Activated T-helper 17 cell treated with anti-CD3 and anti-CD28 coated beads, Interleukin-2, amount 50 U/mL, for 72 hours (primary cell): ENCODE measurements around the gene PRIMA1. TPM values are rescaled to one million over a fixed set of nuclear protein-coding genes. Genes with fewer than 3 reads are reported as not detected.

Source experiments
- ATAC-seq: fragments of 150-1000 bp; cut with Tn5 transposase; replicated peaks from 2 replicates; pipeline ENCODE4 v1.10.0; 2021; ENCODE audit warnings: mild to moderate bottlenecking, moderate library complexity
- H3K27ac Mint-ChIP-seq: one replicate; pipeline ENCODE4 v1.8.0; 2022; ENCODE audit warnings: mixed read lengths
- H3K27me3 Mint-ChIP-seq: one replicate; pipeline ENCODE4 v1.8.0; 2022; ENCODE audit warnings: mixed read lengths
- H3K36me3 Mint-ChIP-seq: one replicate; pipeline ENCODE4 v1.8.0; 2022; ENCODE audit warnings: low read depth, mild to moderate bottlenecking, mixed read lengths
- H3K4me1 Mint-ChIP-seq: one replicate; pipeline ENCODE4 v1.8.0; 2022; ENCODE audit warnings: mixed read lengths
- H3K4me3 Mint-ChIP-seq: one replicate; pipeline ENCODE4 v1.8.0; 2022; ENCODE audit warnings: mild to moderate bottlenecking, mixed read lengths
- H3K9me3 Mint-ChIP-seq: one replicate; pipeline ENCODE4 v1.8.0; 2022; ENCODE audit warnings: mixed read lengths
- total RNA-seq, 2 donors: library from RNA; stranded (reverse); gene quantifications; one replicate each; pipeline ENCODE4 v1.2.3, GENCODE V29; 2022

PRIMA1 gene
- total RNA-seq, 2 donors from 2014 or later: not detected

GRCh38 chr14:93737634-93738033, 50.7 kb downstream of the PRIMA1 start:
- no peak for ATAC-seq
- H3K36me3 Mint-ChIP-seq: no peaks in the 10 kb centered on the region
- peaks cover 9% of the 10 kb centered on the region for H3K27me3 Mint-ChIP-seq
- H3K9me3 Mint-ChIP-seq: no peaks in the 10 kb centered on the region
- no peak overlapping the region for H3K27ac Mint-ChIP-seq
- H3K4me1 Mint-ChIP-seq: no peaks in the 10 kb centered on the region
- no peak overlapping the region for H3K4me3 Mint-ChIP-seq

GRCh38 chr14:93736378-93737014, 51.8 kb downstream of the PRIMA1 start:
- Mint-ChIP-seq H3K36me3 (no peaks in the 10 kb centered on the region), H3K4me1 (no peaks in the 10 kb centered on the region), H3K4me3 (no peak overlapping the region), H3K27me3 (peaks cover 9% of the 10 kb centered on the region), H3K9me3 (no peaks in the 10 kb centered on the region), H3K27ac (no peak overlapping the region)
- ATAC-seq: no peak

GRCh38 chr14:93735206-93735605, 53.1 kb downstream of the PRIMA1 start:
- Mint-ChIP-seq H3K4me3 (no peak overlapping the region), H3K9me3 (no peaks in the 10 kb centered on the region), H3K27ac (no peak overlapping the region), H3K4me1 (no peaks in the 10 kb centered on the region), H3K36me3 (no peaks in the 10 kb centered on the region), H3K27me3 (peaks cover 9% of the 10 kb centered on the region)
- ATAC-seq: no peak

GRCh38 chr14:93734086-93734822, 54.0 kb downstream of the PRIMA1 start:
- no peaks in the 10 kb centered on the region for H3K4me1 Mint-ChIP-seq
- ATAC-seq: no peak
- no peaks in the 10 kb centered on the region for H3K9me3 Mint-ChIP-seq
- peaks cover 9% of the 10 kb centered on the region for H3K27me3 Mint-ChIP-seq
- H3K27ac Mint-ChIP-seq: no peak overlapping the region
- no peak overlapping the region for H3K4me3 Mint-ChIP-seq
- H3K36me3 Mint-ChIP-seq: no peaks in the 10 kb centered on the region

GRCh38 chr14:93733631-93734030, 54.7 kb downstream of the PRIMA1 start:
- ATAC-seq: no peak
- H3K4me3 Mint-ChIP-seq: no peak overlapping the region
- H3K27me3 Mint-ChIP-seq: peaks cover 8% of the 10 kb centered on the region
- no peak overlapping the region for H3K27ac Mint-ChIP-seq
- no peaks in the 10 kb centered on the region for H3K4me1 Mint-ChIP-seq
- no peaks in the 10 kb centered on the region for H3K36me3 Mint-ChIP-seq
- no peaks in the 10 kb centered on the region for H3K9me3 Mint-ChIP-seq

- ATAC-seq: no peak
- H3K4me3 Mint-ChIP-seq: no peak overlapping the region
- H3K9me3 Mint-ChIP-seq: no peaks in the 10 kb centered on the region
- H3K4me1 Mint-ChIP-seq: no peaks in the 10 kb centered on the region
- peaks cover 4% of the 10 kb centered on the region for H3K27me3 Mint-ChIP-seq
- no peak overlapping the region for H3K27ac Mint-ChIP-seq
- H3K36me3 Mint-ChIP-seq: no peaks in the 10 kb centered on the region
These were observed 55.1 kb downstream of the PRIMA1 start for GRCh38 chr14:93733231-93733630.

GRCh38 chr14:93732524-93732923, 55.8 kb downstream of the PRIMA1 start:
- Mint-ChIP-seq H3K27me3 (no peaks in the 10 kb centered on the region), H3K4me1 (no peaks in the 10 kb centered on the region), H3K9me3 (no peaks in the 10 kb centered on the region), H3K4me3 (no peak overlapping the region), H3K27ac (no peak overlapping the region), H3K36me3 (no peaks in the 10 kb centered on the region)
- no peak for ATAC-seq

GRCh38 chr14:93731753-93732152, 56.5 kb downstream of the PRIMA1 start:
- Mint-ChIP-seq H3K36me3 (no peaks in the 10 kb centered on the region), H3K4me1 (no peaks in the 10 kb centered on the region), H3K4me3 (no peak overlapping the region), H3K9me3 (no peaks in the 10 kb centered on the region), H3K27ac (no peak overlapping the region), H3K27me3 (no peaks in the 10 kb centered on the region)
- ATAC-seq: no peak

GRCh38 chr14:93729993-93730392, 58.3 kb downstream of the PRIMA1 start:
- H3K9me3 Mint-ChIP-seq: no peaks in the 10 kb centered on the region
- no peak for ATAC-seq
- H3K27me3 Mint-ChIP-seq: no peaks in the 10 kb centered on the region
- H3K27ac Mint-ChIP-seq: no peak overlapping the region
- no peak overlapping the region for H3K4me3 Mint-ChIP-seq
- H3K36me3 Mint-ChIP-seq: no peaks in the 10 kb centered on the region
- no peaks in the 10 kb centered on the region for H3K4me1 Mint-ChIP-seq

- Mint-ChIP-seq H3K9me3 (no peaks in the 10 kb centered on the region), H3K4me1 (no peaks in the 10 kb centered on the region), H3K27me3 (no peaks in the 10 kb centered on the region), H3K4me3 (no peak overlapping the region), H3K36me3 (no peaks in the 10 kb centered on the region), H3K27ac (no peak overlapping the region)
- ATAC-seq: no peak
These were observed 59.7 kb downstream of the PRIMA1 start for GRCh38 chr14:93728651-93729016.

GRCh38 chr14:93727917-93728650, 60.2 kb downstream of the PRIMA1 start:
- no peak for ATAC-seq
- Mint-ChIP-seq H3K9me3 (no peaks in the 10 kb centered on the region), H3K4me1 (no peaks in the 10 kb centered on the region), H3K27me3 (no peaks in the 10 kb centered on the region), H3K36me3 (no peaks in the 10 kb centered on the region), H3K4me3 (no peak overlapping the region), H3K27ac (no peak overlapping the region)

GRCh38 chr14:93727039-93727740, 61.1 kb downstream of the PRIMA1 start:
- no peak overlapping the region for H3K4me3 Mint-ChIP-seq
- no peaks in the 10 kb centered on the region for H3K4me1 Mint-ChIP-seq
- no peak overlapping the region for H3K27ac Mint-ChIP-seq
- H3K27me3 Mint-ChIP-seq: no peaks in the 10 kb centered on the region
- ATAC-seq: no peak
- no peaks in the 10 kb centered on the region for H3K9me3 Mint-ChIP-seq
- no peaks in the 10 kb centered on the region for H3K36me3 Mint-ChIP-seq

GRCh38 chr14:93725993-93726392, 62.3 kb downstream of the PRIMA1 start:
- Mint-ChIP-seq H3K4me1 (no peaks in the 10 kb centered on the region), H3K4me3 (no peak overlapping the region), H3K27ac (no peak overlapping the region), H3K9me3 (peaks cover 3% of the 10 kb centered on the region), H3K36me3 (no peaks in the 10 kb centered on the region), H3K27me3 (no peaks in the 10 kb centered on the region)
- no peak for ATAC-seq

GRCh38 chr14:93725002-93725582, 63.2 kb downstream of the PRIMA1 start:
- H3K36me3 Mint-ChIP-seq: no peaks in the 10 kb centered on the region
- ATAC-seq: no peak
- H3K27ac Mint-ChIP-seq: no peak overlapping the region
- H3K4me3 Mint-ChIP-seq: no peak overlapping the region
- H3K4me1 Mint-ChIP-seq: no peaks in the 10 kb centered on the region
- peaks cover 3% of the 10 kb centered on the region for H3K9me3 Mint-ChIP-seq
- H3K27me3 Mint-ChIP-seq: no peaks in the 10 kb centered on the region
